ENCODE data around the gene CCNY. TPM values are rescaled to one million over a fixed set of nuclear protein-coding genes. Genes with fewer than 3 reads are reported as not detected.

The CCNY gene
- total RNA-seq, 1 donor from 2014 or later, result 85.9 TPM

DNA sequence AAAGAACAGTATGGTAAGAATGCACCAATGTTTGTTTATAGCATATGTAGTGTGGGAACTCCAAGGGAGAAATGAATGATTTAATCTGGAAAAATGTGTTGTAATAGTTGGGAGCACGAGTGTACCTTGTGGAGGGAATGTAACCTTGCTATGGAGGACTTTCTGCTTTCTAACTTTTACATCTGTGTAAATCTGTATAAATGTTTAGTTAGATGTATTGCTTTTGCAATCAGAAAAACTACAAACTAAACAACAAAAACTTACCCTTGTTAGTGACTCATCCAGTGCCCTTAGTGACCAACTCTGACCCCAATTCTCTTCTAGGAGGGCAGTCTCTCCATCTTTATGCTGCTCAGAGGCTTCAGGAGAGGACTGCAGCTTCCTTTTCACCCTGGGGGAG is 89.3 kb downstream of the CCNY start:
- DNase-seq (ENCODE audit: low read depth), result no peak
- FAIRE-seq, result no peak
- peaks cover 49% of the 10 kb centered on the region for H3K4me1 ChIP-seq (ENCODE audit: insufficient read depth, low read length)
- no peak overlapping the region for H2AFZ ChIP-seq (ENCODE audit: low read depth, low read length)
- H4K20me1 ChIP-seq (ENCODE audit: insufficient read depth, low read length), result peaks cover 44% of the 10 kb centered on the region
- no peak overlapping the region for H3K9ac ChIP-seq (ENCODE audit: low read length)
- peaks cover 89% of the 10 kb centered on the region for H3K79me2 ChIP-seq (ENCODE audit: insufficient read depth, low read length)
- H3K4me2 ChIP-seq (ENCODE audit: low read length), result no peak overlapping the region
- no peaks in the 10 kb centered on the region for H3K9me3 Mint-ChIP-seq (ENCODE audit: unreplicated experiment)
- H3K4me3 Mint-ChIP-seq (ENCODE audit: unreplicated experiment), result no peak overlapping the region
- H3K36me3 ChIP-seq (ENCODE audit: insufficient read depth, low read length), result no peaks in the 10 kb centered on the region
- no peaks in the 10 kb centered on the region for H3K27me3 ChIP-seq (ENCODE audit: insufficient read depth, low read length)
- no peak overlapping the region for H3K4me3 ChIP-seq (ENCODE audit: insufficient read depth, low read depth, low read length)
- H3K36me3 Mint-ChIP-seq (ENCODE audit: low read depth, unreplicated experiment), result peaks cover 5% of the 10 kb centered on the region
- TF ChIP-seq EZH2 (IDR thresholded peaks at IDR 0.05; ENCODE audit: insufficient read depth, low read length), result no peak
- TF ChIP-seq, protein P1, sequence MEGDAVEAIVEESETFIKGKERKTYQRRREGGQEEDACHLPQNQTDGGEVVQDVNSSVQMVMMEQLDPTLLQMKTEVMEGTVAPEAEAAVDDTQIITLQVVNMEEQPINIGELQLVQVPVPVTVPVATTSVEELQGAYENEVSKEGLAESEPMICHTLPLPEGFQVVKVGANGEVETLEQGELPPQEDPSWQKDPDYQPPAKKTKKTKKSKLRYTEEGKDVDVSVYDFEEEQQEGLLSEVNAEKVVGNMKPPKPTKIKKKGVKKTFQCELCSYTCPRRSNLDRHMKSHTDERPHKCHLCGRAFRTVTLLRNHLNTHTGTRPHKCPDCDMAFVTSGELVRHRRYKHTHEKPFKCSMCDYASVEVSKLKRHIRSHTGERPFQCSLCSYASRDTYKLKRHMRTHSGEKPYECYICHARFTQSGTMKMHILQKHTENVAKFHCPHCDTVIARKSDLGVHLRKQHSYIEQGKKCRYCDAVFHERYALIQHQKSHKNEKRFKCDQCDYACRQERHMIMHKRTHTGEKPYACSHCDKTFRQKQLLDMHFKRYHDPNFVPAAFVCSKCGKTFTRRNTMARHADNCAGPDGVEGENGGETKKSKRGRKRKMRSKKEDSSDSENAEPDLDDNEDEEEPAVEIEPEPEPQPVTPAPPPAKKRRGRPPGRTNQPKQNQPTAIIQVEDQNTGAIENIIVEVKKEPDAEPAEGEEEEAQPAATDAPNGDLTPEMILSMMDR (IDR thresholded peaks at IDR 0.05; ENCODE audit: insufficient read depth, low read depth, low read length), result peak; percentile 5
- no peaks in the 10 kb centered on the region for H3K9me3 ChIP-seq (ENCODE audit: insufficient read depth, low read depth, low read length)
- no peak overlapping the region for H3K27ac ChIP-seq (ENCODE audit: low read depth, low read length)
- peak overlapping the region; percentile 59 for H3K27ac Mint-ChIP-seq (ENCODE audit: unreplicated experiment)
- H3K27me3 Mint-ChIP-seq (ENCODE audit: low read depth, unreplicated experiment), result no peaks in the 10 kb centered on the region
- peaks cover 64% of the 10 kb centered on the region for H3K4me1 Mint-ChIP-seq (ENCODE audit: low read depth, unreplicated experiment)

DNA sequence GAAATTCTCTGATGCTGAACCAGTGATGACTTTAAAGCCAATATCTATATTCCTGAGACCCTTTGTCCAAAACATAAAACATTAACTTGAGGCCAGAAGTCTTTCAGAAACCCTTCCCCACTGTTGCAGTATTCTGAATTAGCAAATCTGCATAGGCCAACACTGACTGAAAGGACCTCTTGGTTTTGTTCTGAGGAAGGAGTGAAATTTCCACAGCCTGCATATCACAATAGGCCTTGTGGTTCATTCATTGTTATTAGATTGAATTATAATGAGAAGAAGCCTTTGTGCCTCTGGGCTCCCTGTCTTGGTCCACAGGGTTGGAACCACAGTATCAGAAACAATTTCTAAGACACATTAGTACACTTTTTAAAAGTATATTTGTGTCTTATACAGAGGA is 90.3 kb downstream of the CCNY start:
- FAIRE-seq (no peak), DNase-seq (ENCODE audit: low read depth) (no peak)
- peaks cover 57% of the 10 kb centered on the region for H3K4me1 Mint-ChIP-seq (ENCODE audit: low read depth, unreplicated experiment)
- Histone ChIP-seq H3K4me2 (ENCODE audit: low read length) (no peak overlapping the region), H4K20me1 (ENCODE audit: insufficient read depth, low read length) (peaks cover 48% of the 10 kb centered on the region), H3K4me3 (ENCODE audit: insufficient read depth, low read depth, low read length) (no peak overlapping the region), H3K36me3 (ENCODE audit: insufficient read depth, low read length) (no peaks in the 10 kb centered on the region), H2AFZ (ENCODE audit: low read depth, low read length) (no peak overlapping the region), H3K4me1 (ENCODE audit: insufficient read depth, low read length) (peaks cover 40% of the 10 kb centered on the region), H3K9ac (ENCODE audit: low read length) (no peak overlapping the region), H3K79me2 (ENCODE audit: insufficient read depth, low read length) (peaks cover 90% of the 10 kb centered on the region), H3K27me3 (ENCODE audit: insufficient read depth, low read length) (no peaks in the 10 kb centered on the region), H3K9me3 (ENCODE audit: insufficient read depth, low read depth, low read length) (no peaks in the 10 kb centered on the region), H3K27ac (ENCODE audit: low read depth, low read length) (no peak overlapping the region)
- peaks cover 5% of the 10 kb centered on the region for H3K36me3 Mint-ChIP-seq (ENCODE audit: low read depth, unreplicated experiment)
- H3K27ac Mint-ChIP-seq (ENCODE audit: unreplicated experiment), result no peak overlapping the region
- H3K27me3 Mint-ChIP-seq (ENCODE audit: low read depth, unreplicated experiment), result no peaks in the 10 kb centered on the region
- no peaks in the 10 kb centered on the region for H3K9me3 Mint-ChIP-seq (ENCODE audit: unreplicated experiment)
- TF ChIP-seq EZH2 (IDR thresholded peaks at IDR 0.05; ENCODE audit: insufficient read depth, low read length), result no peak
- TF ChIP-seq, protein P1 (IDR thresholded peaks at IDR 0.05; ENCODE audit: insufficient read depth, low read depth, low read length), result no peak
- no peak overlapping the region for H3K4me3 Mint-ChIP-seq (ENCODE audit: unreplicated experiment)

DNA sequence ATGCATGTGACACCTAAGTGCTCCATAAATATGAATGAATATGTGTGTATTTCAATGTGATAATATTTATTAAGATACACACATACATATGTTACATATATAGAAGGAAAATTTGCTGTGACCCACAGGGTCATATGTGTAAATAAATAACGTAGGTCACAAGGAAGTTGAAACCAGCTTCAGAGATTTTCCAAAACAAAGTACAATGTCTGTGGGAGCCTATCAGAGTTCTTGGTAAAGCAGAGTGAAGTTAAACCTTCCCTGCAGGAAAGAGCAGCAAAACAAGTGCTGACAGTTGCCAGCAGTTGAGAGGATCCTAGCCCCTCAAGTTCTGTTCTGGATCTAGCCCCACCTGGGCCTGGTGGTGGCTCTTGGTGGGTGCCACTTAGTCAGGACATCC is 91.2 kb downstream of the CCNY start:
- Histone ChIP-seq H3K4me3 (ENCODE audit: insufficient read depth, low read depth, low read length) (no peak overlapping the region), H3K4me1 (ENCODE audit: insufficient read depth, low read length) (peaks cover 34% of the 10 kb centered on the region), H3K27ac (ENCODE audit: low read depth, low read length) (no peak overlapping the region), H3K9me3 (ENCODE audit: insufficient read depth, low read depth, low read length) (no peaks in the 10 kb centered on the region), H2AFZ (ENCODE audit: low read depth, low read length) (no peak overlapping the region), H4K20me1 (ENCODE audit: insufficient read depth, low read length) (peaks cover 55% of the 10 kb centered on the region), H3K27me3 (ENCODE audit: insufficient read depth, low read length) (no peaks in the 10 kb centered on the region), H3K79me2 (ENCODE audit: insufficient read depth, low read length) (peaks cover 94% of the 10 kb centered on the region), H3K9ac (ENCODE audit: low read length) (no peak overlapping the region), H3K4me2 (ENCODE audit: low read length) (no peak overlapping the region), H3K36me3 (ENCODE audit: insufficient read depth, low read length) (no peaks in the 10 kb centered on the region)
- TF ChIP-seq, protein P1 (IDR thresholded peaks at IDR 0.05; ENCODE audit: insufficient read depth, low read depth, low read length), result no peak
- no peak for TF ChIP-seq EZH2 (IDR thresholded peaks at IDR 0.05; ENCODE audit: insufficient read depth, low read length)
- FAIRE-seq, result no peak
- Mint-ChIP-seq H3K27ac (ENCODE audit: unreplicated experiment) (no peak overlapping the region), H3K27me3 (ENCODE audit: low read depth, unreplicated experiment) (no peaks in the 10 kb centered on the region), H3K4me1 (ENCODE audit: low read depth, unreplicated experiment) (peaks cover 60% of the 10 kb centered on the region), H3K9me3 (ENCODE audit: unreplicated experiment) (no peaks in the 10 kb centered on the region), H3K36me3 (ENCODE audit: low read depth, unreplicated experiment) (peaks cover 5% of the 10 kb centered on the region), H3K4me3 (ENCODE audit: unreplicated experiment) (no peak overlapping the region)
- no peak for DNase-seq (ENCODE audit: low read depth)

Data from astrocyte (in vitro differentiated cells and primary cell).